RPMI7951 (cell line): ENCODE measurements around the gene PIP5K1B. TPM values are rescaled to one million over a fixed set of nuclear protein-coding genes. Genes with fewer than 3 reads are reported as not detected.

Experiments
- DNase-seq: peaks from one replicate; pipeline ENCODE4 v3.0.0-alpha.2; 2012; ENCODE audit warnings: low read depth
- total RNA-seq: library from RNA; depleted of rRNA; stranded (reverse); fragments of >200 nt; shearing (Covaris generic); gene quantifications from 2 replicates; pipeline ENCODE4 v1.2.3, GENCODE V29; 2014

PIP5K1B gene
- total RNA-seq, 1 experiment from 2014 or later: not detected

DNA sequence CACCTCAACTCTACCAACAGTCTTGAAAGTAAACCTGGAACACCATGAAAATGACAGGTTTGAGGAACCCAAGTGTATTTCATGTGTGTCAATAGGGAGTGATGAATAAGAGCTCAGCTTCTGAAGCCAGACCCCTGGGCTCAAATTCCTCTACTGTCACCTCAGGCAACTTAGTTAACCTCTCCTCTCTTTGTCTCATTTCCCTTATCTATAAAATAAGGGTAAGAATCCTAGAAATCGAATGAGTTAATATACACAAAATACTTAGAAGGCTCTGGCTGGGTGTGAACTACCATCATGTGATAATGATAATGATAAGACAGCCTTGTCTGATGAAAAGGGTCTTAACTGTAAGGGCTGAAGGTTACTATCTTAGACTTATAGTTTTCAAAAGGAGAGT, 66.3 kb downstream of the PIP5K1B start:
- DNase-seq: no peak

DNA sequence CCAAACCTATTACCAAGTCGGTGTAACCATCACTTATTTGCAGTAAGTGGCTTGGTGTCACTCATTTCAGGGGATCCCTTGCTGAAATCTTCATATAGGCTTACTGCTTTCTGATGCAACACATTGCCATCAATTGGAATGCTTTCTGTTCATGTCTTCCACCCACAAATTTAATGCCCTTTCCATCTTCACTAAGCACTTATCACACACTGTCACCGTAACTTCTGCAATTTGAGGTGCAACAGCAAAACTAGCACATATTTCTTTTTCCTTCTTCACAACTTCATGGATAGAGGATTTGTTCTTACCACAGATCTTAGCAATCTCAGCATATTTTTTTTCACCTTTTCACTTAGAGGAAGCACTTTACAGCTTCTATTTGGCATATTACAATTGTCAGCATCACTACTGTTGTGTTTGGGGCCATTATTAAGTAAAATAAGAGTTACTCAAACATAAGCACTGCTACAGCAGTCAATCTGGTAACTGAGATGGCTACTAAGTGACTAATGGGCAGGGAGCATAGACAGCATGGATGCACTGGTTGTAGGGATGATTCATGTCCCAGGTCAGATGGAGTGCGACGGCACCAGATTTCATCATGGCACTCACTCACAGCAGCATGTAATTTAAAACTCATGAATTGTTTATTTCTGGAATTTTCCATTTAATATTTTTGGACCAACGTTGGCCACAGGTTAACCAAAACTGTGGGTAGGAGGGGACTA, 70.1 kb downstream of the PIP5K1B start:
- DNase-seq: peak; percentile 46

GRCh38 chr9:68777070-68777763, 72.2 kb downstream of the PIP5K1B start:
- DNase-seq: no peak

GRCh38 chr9:68778635-68779034, 73.6 kb downstream of the PIP5K1B start:
- no peak for DNase-seq

GRCh38 chr9:68779558-68780379, 74.7 kb downstream of the PIP5K1B start:
- peak; percentile 88 for DNase-seq

GRCh38 chr9:68780380-68780712, 75.3 kb downstream of the PIP5K1B start:
- no peak for DNase-seq

- peak; percentile 4 for DNase-seq
Observed at GRCh38 chr9:68780720-68781119, 75.7 kb downstream of the PIP5K1B start.

DNA sequence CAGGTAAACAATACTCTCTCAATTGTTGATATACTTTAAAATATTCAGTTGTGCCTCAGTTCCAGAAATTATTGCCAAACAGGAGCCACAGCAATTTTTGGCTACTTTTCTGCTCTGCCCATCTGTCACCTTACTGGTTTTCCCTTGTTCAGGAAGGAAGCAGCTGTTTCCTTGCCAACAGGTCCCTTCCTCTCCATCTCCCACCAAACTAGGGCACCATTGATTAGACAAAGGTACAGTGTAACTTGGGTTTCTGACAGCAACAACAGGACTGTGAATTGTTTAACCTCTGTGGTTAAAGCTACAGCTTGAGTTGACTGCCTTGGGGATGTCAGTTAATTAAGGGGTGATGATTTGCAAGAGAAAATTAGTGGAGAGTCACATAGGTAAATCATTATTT, 76.9 kb downstream of the PIP5K1B start:
- DNase-seq: no peak

DNA sequence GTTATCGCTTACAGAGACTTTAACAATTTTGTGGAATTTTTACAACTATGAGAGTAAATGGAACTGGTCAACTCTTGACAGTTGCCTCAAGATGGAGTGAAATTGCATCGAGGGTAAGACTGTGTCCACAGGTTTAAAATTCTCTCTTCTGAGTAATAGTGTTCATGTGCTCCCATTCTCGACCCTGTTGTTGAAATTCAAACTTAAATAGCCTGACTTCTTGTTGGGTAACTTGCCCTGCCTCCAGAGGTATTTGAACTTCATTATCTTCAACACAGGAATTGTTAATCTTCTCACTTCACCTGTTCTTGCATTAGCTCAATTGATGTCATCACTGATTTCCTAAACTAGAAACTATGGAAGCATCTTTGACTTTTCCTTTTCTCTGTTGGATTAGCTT, 77.5 kb downstream of the PIP5K1B start:
- no peak for DNase-seq

DNA sequence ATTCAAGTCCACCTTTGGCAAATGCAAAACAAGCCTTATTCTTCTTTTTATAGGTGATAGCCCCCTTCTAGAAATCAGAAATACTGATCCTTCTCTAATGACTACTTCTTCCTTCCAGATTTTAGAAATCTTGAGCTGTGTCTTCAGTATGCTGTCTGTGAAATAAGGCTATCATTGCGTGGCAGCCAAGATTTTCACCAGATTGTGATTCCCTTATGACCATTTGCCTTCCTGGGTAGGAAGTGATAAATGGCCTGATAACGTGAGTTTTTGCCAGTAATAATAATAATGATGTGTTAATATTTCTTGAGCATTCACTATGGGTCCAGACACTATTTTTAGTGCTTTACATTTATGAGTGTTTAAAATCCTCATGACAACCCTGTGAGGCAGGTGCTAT, 80.9 kb downstream of the PIP5K1B start:
- DNase-seq: no peak

GRCh38 chr9:68791169-68791568, 86.1 kb downstream of the PIP5K1B start:
- DNase-seq: no peak

DNA sequence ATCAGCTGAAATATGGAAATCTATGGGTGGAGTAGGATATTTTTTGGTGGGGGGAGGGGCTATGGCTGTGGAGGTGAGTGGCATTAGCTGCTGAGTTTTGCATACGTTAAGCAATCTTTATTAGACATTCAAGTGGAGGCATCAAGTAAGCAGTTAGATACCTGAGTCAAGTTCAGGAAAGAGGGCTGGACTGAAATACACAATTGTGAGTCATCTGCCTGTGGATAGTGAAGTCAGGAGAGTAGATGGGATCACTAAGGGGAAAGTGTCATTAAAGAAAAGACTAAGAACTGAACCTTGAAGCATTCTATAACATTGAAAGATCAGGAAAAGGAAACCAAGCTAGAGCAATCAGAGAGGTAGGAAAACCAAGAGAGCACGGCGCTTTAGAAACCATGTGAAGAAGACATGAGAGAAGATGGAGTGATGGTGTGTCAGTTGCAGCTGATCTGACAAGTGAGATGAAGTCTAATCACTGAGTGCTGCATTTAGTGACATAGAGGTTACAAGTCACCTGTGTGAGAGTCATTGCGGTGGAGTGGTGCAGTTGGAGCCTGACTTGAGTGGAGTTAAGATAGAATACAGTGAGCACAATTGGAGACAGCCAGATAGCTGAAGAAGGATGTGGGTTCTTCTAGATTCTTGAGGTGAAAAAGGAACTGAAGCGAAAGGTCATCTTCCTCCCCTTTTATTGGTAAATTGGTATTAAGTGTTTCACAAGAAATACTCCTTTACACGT, 88.7 kb downstream of the PIP5K1B start:
- no peak for DNase-seq

DNA sequence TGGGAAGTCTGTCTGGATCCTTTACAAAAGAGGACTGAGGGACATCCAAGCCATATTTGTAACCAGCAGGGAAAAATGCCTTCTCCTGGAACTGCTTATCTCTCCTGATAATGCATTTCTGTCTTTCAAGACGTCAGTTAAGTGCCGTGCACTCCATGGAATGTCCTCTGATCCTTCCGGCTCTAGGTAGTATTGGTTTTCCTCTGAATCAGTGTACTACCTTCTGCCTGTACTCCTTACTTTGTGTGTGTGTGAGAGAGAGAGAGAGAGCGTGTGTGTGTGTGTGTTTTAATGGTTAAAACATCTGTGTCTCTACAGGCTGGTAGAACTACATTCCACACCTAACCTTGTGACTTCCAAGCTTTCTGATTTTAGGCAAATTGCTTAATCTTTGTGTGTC, 89.9 kb downstream of the PIP5K1B start:
- DNase-seq: no peak

DNA sequence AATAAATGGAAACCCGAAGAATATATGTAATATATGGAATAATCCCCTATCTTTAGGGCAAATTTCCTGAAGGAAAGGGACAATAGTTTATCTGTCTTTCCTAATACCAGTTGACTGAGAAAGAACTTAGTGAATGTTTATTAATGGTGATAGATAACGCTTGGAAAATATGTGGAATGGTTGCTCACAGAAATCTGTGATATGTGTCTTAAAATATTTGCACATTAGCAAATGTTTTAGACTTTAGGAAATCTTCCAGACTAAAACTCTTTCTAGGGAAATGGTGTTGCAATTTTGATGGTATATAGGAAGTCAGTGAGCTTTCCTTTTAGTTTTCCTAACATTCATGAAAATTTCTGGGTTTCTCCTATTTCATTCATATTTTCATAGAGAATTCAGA, 90.4 kb downstream of the PIP5K1B start:
- DNase-seq: no peak

DNA sequence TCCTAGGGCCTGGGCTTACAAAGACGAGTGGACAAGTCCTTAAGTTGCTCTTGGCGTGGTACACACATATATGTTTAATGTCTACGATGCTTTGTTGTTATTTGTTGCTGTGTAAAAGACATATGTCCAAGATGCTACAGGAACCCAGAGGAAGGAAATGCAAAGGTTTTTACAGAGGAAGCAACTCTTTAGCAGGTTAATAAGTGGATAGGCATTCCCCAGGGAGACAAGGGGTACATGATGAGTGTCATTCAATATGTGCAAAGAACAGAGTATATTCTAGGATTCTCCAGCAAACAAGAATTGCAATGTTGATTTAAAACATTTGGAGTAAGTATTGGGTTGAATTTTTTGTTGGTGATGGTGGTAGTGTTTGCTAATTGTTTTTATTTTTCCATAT, 92.1 kb downstream of the PIP5K1B start:
- DNase-seq: no peak

GRCh38 chr9:68798423-68798822, 93.4 kb downstream of the PIP5K1B start:
- no peak for DNase-seq

- no peak for DNase-seq
Observed at GRCh38 chr9:68800836-68801235, 95.8 kb downstream of the PIP5K1B start.

DNA sequence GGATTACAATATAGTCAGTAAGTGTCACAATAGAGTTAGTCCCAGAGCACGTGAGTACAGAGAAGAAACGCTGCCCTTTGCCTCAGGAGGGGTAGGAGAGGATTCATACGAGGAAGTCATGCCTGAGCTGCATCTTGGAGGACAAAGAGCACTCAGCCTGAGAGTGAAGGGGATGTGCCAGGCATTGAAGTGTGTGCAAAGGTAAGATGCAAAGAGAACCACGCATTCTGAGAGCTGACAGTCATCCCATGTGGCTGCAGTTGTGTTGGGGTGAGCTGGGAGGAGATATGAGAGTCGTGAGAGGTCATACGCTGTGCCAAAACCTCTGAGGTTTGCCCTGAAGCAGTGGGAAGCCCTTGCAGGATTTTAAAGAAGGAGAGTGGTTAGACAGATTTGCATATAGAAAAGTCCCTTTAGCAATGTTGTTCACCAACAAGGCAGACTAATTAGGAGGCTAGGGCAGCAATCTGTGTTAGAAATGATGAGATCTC, 97.5 kb downstream of the PIP5K1B start:
- DNase-seq: no peak

DNA sequence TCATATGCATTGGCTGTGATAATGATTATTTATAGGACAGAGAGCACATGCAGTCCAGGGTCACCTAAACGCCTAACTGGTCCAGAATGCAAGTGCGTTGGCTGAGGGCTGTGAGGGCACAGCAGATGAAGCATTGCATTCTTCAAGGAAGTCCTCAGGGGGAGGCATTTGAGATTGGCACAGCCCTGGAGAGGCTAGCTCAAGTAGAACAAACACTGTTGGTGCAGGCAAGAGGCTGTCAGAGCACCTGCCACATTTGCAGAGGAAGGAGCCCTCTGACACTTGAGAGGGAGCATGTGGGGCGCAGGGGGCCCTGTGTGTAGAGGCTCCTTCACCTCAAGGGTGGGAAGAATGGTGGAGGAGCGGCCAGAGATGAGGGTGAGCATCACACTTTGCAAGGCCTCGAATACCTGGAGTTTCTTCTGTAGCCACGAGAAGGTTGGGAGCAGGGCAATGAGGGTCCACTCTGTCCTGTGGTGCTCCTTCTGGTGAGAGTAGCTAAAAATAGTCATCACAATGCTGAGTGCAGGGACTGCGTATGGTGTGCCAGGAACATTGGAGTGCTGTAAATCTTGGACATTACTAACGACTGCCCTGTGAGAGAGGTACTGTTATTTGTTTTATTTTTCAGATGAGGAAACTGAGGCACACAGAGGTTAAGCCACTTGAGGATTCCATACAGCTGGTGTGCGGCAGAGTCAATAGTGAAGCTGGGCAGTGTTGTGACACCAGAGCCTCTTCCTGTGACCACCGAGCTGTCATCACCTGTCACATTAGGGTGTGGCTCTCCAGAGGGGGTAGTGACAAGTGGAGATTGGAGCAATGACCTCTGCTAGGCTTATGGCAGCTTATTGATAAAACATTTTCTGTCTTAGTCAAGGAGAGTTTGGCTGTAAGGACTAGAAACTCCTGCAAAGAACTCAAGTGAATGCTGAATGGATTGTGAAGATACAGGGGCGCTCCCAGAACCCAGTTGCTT, 100.2 kb downstream of the PIP5K1B start:
- DNase-seq: no peak

- DNase-seq: no peak
Observed at GRCh38 chr9:68805890-68806517, 101.0 kb downstream of the PIP5K1B start.
